K562 (cell line): ENCODE data around the gene PPHLN1. TPM values are rescaled to one million over a fixed set of nuclear protein-coding genes. Genes with fewer than 3 reads are reported as not detected.

Source experiments
- ETS2 ChIP-seq: IDR thresholded peaks from 2 replicates; pipeline ENCODE4 v1.6.1; 2016; ENCODE audit warnings: borderline replicate concordance, missing genetic modification characterization, mild to moderate bottlenecking, moderate library complexity, missing compliant biosample characterization; ENCODE audit not compliant: poor library complexity, severe bottlenecking
- GTF2E2 ChIP-seq: fragments of 200-800 bp; sonication (Bioruptor generic); IDR thresholded peaks from 2 replicates; pipeline ENCODE4 v1.6.1; 2016; ENCODE audit warnings: missing genetic modification characterization, missing compliant biosample characterization
- HIVEP1 ChIP-seq: fragments of 250-450 bp; sonication (Bioruptor Pico); IDR thresholded peaks from 2 replicates; pipeline ENCODE4 v1.4.0; 2020; ENCODE audit warnings: mild to moderate bottlenecking
- MAFF ChIP-seq: IDR thresholded peaks from 2 replicates; pipeline ENCODE4 v1.6.1; 2012; ENCODE audit warnings: low read length, improper control_type of control experiment
- NBN ChIP-seq: fragments of 450-650 bp; IDR thresholded peaks from 2 replicates; pipeline ENCODE4 v1.6.1; 2016; ENCODE audit warnings: low read depth, mild to moderate bottlenecking
- POLR2AphosphoS5 ChIP-seq: IDR thresholded peaks from 2 replicates; pipeline ENCODE4 v1.6.1; 2011; ENCODE audit warnings: mild to moderate bottlenecking, low read depth, low read length, moderate library complexity; ENCODE audit not compliant: control insufficient read depth, insufficient read depth
- PPARD ChIP-seq: fragments of 250-450 bp; sonication (Bioruptor Pico); IDR thresholded peaks from 2 replicates; pipeline ENCODE4 v1.8.0; 2022; ENCODE audit warnings: inconsistent platforms, mild to moderate bottlenecking, moderate library complexity
- RCOR1 ChIP-seq, 2 experiments: IDR thresholded peaks; 2 replicates each; pipeline ENCODE4 v1.6.1; 2012; ENCODE audit warnings: low read depth in 2 of 2, low read length in 2 of 2, borderline replicate concordance in 1 of 2, improper control_type of control experiment in 1 of 2
- TBL1XR1 ChIP-seq, 2 experiments: IDR thresholded peaks; 2 replicates each; pipeline ENCODE4 v1.6.1; 2012; ENCODE audit warnings: improper control_type of control experiment in 2 of 2, low read length in 2 of 2, mild to moderate bottlenecking in 1 of 2
- TOE1 ChIP-seq, 2 experiments: fragments of 450-650 bp in 1 of 2; sonication (generic) in 1 of 2; formaldehyde crosslinking in 1 of 2; IDR thresholded peaks; 2 replicates each; pipeline versions ENCODE4 v1.7.1 to v1.8.0; 2016 to 2022; ENCODE audit warnings: borderline replicate concordance in 2 of 2, mild to moderate bottlenecking in 2 of 2, antibody characterized with exemption in 1 of 2, inconsistent platforms in 1 of 2, low read depth in 1 of 2, missing genetic modification reagents in 1 of 2, moderate library complexity in 1 of 2
- XRCC4 ChIP-seq: IDR thresholded peaks from one replicate; pipeline ENCODE4 v1.6.1; 2011; ENCODE audit not compliant: insufficient read depth, insufficient read length; ENCODE audit errors: extremely low read depth
- ZKSCAN8 ChIP-seq: fragments of 200-800 bp; sonication (Bioruptor generic); IDR thresholded peaks from 2 replicates; pipeline ENCODE4 v1.6.1; 2016; ENCODE audit warnings: missing genetic modification characterization, missing compliant biosample characterization
- ZNF316 ChIP-seq: fragments of 450-650 bp; IDR thresholded peaks from 2 replicates; pipeline ENCODE4 v1.6.1; 2016
- ZNF507 ChIP-seq: conservative IDR thresholded peaks from 2 replicates; pipeline ENCODE4 v1.6.1; 2017; ENCODE audit warnings: missing genetic modification characterization, missing compliant biosample characterization
- ZNF639 ChIP-seq, 2 experiments: fragments of 200-800 bp in 1 of 2; sonication (Bioruptor generic) in 1 of 2; sonication (generic) in 1 of 2; formaldehyde crosslinking in 1 of 2; IDR thresholded peaks in 1 of 2; conservative IDR thresholded peaks in 1 of 2; 2 replicates each; pipeline versions ENCODE4 v1.5.0 to v1.6.1; 2016 to 2020; ENCODE audit warnings: missing compliant biosample characterization in 1 of 2, missing genetic modification characterization in 1 of 2, missing genetic modification reagents in 1 of 2
- polyA plus RNA-seq, 8 experiments: library from polyadenylated mRNA; depleted of rRNA in 4 of 8; stranded (reverse) in 5 of 8; unstranded in 3 of 8; fragments of >200 nt; fragmentation: Nextera tagmentation in 2 of 8; fragmentation: Illumina TruSeq in 1 of 8; extraction: Ambion mirVana in 2 of 8; extraction: Trizol in 1 of 8; gene quantifications; 2 replicates each; pipeline versions ENCODE4 v1.2.1 to v1.2.3, GENCODE V29; 2011 to 2014; ENCODE audit warnings: inconsistent platforms in 1 of 8, missing spikeins in 1 of 8
- total RNA-seq, 7 experiments: library from RNA; depleted of rRNA in 6 of 7; stranded (reverse); fragments of >200 nt in 6 of 7; fragmentation: Illumina TruSeq in 2 of 7; extraction: Trizol in 2 of 7; gene quantifications; 2 replicates each; pipeline versions ENCODE4 v1.2.1 to v1.2.3, GENCODE V29; 2011 to 2021; ENCODE audit warnings: low replicate concordance in 1 of 7
- TF ChIP-seq, protein P1 (sequence below): sonication (generic); formaldehyde crosslinking; IDR thresholded peaks from 2 replicates; pipeline ENCODE4 v1.8.1; 2023; ENCODE audit warnings: missing genetic modification reagents, mild to moderate bottlenecking, borderline replicate concordance
- TF ChIP-seq, protein P2 (sequence below): sonication (generic); formaldehyde crosslinking; IDR thresholded peaks from 2 replicates; pipeline ENCODE4 v1.8.1; 2023; ENCODE audit warnings: mild to moderate bottlenecking, missing genetic modification reagents
- TF ChIP-seq, protein P3 (sequence below): fragments of 450-650 bp; IDR thresholded peaks from 2 replicates; pipeline ENCODE4 v1.6.1; 2016; ENCODE audit warnings: missing biosample characterization, missing genetic modification characterization

Gene PPHLN1
- total and polyA plus RNA-seq, 9 of the 15 experiments (the other 6 are each of a cell fraction or from before 2014, with no cell fraction given), result 66.3 to 112 (median 93.6) TPM

GRCh38 chr12:42325326-42325652 is 678 bp upstream of the PPHLN1 start (continued):
- TF ChIP-seq, protein P1, sequence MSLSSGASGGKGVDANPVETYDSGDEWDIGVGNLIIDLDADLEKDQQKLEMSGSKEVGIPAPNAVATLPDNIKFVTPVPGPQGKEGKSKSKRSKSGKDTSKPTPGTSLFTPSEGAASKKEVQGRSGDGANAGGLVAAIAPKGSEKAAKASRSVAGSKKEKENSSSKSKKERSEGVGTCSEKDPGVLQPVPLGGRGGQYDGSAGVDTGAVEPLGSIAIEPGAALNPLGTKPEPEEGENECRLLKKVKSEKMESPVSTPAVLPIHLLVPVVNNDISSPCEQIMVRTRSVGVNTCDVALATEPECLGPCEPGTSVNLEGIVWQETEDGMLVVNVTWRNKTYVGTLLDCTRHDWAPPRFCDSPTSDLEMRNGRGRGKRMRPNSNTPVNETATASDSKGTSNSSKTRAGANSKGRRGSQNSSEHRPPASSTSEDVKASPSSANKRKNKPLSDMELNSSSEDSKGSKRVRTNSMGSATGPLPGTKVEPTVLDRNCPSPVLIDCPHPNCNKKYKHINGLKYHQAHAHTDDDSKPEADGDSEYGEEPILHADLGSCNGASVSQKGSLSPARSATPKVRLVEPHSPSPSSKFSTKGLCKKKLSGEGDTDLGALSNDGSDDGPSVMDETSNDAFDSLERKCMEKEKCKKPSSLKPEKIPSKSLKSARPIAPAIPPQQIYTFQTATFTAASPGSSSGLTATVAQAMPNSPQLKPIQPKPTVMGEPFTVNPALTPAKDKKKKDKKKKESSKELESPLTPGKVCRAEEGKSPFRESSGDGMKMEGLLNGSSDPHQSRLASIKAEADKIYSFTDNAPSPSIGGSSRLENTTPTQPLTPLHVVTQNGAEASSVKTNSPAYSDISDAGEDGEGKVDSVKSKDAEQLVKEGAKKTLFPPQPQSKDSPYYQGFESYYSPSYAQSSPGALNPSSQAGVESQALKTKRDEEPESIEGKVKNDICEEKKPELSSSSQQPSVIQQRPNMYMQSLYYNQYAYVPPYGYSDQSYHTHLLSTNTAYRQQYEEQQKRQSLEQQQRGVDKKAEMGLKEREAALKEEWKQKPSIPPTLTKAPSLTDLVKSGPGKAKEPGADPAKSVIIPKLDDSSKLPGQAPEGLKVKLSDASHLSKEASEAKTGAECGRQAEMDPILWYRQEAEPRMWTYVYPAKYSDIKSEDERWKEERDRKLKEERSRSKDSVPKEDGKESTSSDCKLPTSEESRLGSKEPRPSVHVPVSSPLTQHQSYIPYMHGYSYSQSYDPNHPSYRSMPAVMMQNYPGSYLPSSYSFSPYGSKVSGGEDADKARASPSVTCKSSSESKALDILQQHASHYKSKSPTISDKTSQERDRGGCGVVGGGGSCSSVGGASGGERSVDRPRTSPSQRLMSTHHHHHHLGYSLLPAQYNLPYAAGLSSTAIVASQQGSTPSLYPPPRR, result no peak
- TF ChIP-seq RCOR1 (IDR thresholded peaks at IDR 0.05; ENCODE audit: borderline replicate concordance in 1 of 2, low read depth in 2 of 2, low read length in 2 of 2) (no peak), HIVEP1 (CRISPR knock-in tag) (no peak), ETS2 (tag) (no peak), MAFF (peak; percentile 25; the same call in 1 of the 2 replicates), PPARD (CRISPR knock-in tag) (no peak), POLR2AphosphoS5 (no peak), ZNF507 (tag) (no peak), GTF2E2 (tag) (peak; percentile 48; the same call in 1 of the 2 replicates), XRCC4 (no peak), TBL1XR1 (IDR thresholded peaks at IDR 0.05; ENCODE audit: low read length in 2 of 2) (no peak), ZNF639 (CRISPR knock-in tag; conservative IDR thresholded peaks at IDR 0.05 in 1 of 2, IDR thresholded peaks at IDR 0.05 in 1 of 2) (no peak), TOE1 (IDR thresholded peaks at IDR 0.05; ENCODE audit: borderline replicate concordance) (no peak), TOE1 (CRISPR knock-in tag; IDR thresholded peaks at IDR 0.05; ENCODE audit: borderline replicate concordance, low read depth) (no peak), ZKSCAN8 (CRISPR knock-in tag) (no peak), NBN (no peak), ZNF316 (peak; percentile 89)
- TF ChIP-seq, protein P2, sequence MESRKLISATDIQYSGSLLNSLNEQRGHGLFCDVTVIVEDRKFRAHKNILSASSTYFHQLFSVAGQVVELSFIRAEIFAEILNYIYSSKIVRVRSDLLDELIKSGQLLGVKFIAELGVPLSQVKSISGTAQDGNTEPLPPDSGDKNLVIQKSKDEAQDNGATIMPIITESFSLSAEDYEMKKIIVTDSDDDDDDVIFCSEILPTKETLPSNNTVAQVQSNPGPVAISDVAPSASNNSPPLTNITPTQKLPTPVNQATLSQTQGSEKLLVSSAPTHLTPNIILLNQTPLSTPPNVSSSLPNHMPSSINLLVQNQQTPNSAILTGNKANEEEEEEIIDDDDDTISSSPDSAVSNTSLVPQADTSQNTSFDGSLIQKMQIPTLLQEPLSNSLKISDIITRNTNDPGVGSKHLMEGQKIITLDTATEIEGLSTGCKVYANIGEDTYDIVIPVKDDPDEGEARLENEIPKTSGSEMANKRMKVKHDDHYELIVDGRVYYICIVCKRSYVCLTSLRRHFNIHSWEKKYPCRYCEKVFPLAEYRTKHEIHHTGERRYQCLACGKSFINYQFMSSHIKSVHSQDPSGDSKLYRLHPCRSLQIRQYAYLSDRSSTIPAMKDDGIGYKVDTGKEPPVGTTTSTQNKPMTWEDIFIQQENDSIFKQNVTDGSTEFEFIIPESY, result no peak
- TF ChIP-seq, protein P3, sequence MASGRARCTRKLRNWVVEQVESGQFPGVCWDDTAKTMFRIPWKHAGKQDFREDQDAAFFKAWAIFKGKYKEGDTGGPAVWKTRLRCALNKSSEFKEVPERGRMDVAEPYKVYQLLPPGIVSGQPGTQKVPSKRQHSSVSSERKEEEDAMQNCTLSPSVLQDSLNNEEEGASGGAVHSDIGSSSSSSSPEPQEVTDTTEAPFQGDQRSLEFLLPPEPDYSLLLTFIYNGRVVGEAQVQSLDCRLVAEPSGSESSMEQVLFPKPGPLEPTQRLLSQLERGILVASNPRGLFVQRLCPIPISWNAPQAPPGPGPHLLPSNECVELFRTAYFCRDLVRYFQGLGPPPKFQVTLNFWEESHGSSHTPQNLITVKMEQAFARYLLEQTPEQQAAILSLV (tag), result no peak
